Astrocyte of the spinal cord (primary cell): ENCODE measurements around the gene SFI1.

Experiments
- DNase-seq: peaks from one replicate; pipeline ENCODE4 v3.0.0; 2011; ENCODE audit warnings: low read depth, low spot score
- H3K4me3 ChIP-seq: 2 replicates; pipeline ENCODE4 v1.5.1; 2011; ENCODE audit warnings: low read depth, mild to moderate bottlenecking, low read length, moderate library complexity
- in situ Hi-C: cut with HindIII; loops from 2 replicates; pipeline ENCODE4 v1.10.0; 2017; ENCODE audit warnings: low sequenced_read_pairs
- TF ChIP-seq, protein P1 (sequence below): IDR thresholded peaks from 2 replicates; pipeline ENCODE4 v1.5.1; 2012; ENCODE audit warnings: low read depth, mild to moderate bottlenecking, low read length, inconsistent platforms

The SFI1 gene

DNA sequence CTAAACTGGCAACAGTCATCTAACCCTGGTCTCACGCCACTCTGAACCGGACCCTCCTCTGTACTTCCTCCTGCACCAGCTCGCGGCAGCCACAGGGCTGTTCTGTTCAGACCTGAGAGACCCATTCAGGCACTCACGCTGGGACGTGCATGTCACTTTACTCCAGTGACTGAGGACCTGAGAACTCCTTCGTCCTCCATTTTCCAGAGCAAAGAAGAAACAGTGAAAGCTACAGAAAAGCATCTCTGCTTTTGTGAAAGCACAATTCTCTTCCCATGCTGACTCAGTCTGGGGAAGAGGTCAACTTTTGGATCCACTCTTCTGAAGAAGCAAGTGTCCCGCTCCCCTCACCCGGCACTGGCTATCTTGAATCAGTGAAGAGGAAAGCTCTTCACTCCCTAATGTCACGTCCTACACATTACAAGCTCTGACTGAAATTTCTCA is 141.1 kb downstream of the SFI1 start:
- H3K4me3 ChIP-seq: no peak overlapping the region
- in situ Hi-C loops: no loop called here
- DNase-seq: no peak
- TF ChIP-seq, protein P1, sequence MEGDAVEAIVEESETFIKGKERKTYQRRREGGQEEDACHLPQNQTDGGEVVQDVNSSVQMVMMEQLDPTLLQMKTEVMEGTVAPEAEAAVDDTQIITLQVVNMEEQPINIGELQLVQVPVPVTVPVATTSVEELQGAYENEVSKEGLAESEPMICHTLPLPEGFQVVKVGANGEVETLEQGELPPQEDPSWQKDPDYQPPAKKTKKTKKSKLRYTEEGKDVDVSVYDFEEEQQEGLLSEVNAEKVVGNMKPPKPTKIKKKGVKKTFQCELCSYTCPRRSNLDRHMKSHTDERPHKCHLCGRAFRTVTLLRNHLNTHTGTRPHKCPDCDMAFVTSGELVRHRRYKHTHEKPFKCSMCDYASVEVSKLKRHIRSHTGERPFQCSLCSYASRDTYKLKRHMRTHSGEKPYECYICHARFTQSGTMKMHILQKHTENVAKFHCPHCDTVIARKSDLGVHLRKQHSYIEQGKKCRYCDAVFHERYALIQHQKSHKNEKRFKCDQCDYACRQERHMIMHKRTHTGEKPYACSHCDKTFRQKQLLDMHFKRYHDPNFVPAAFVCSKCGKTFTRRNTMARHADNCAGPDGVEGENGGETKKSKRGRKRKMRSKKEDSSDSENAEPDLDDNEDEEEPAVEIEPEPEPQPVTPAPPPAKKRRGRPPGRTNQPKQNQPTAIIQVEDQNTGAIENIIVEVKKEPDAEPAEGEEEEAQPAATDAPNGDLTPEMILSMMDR: no peak

DNA sequence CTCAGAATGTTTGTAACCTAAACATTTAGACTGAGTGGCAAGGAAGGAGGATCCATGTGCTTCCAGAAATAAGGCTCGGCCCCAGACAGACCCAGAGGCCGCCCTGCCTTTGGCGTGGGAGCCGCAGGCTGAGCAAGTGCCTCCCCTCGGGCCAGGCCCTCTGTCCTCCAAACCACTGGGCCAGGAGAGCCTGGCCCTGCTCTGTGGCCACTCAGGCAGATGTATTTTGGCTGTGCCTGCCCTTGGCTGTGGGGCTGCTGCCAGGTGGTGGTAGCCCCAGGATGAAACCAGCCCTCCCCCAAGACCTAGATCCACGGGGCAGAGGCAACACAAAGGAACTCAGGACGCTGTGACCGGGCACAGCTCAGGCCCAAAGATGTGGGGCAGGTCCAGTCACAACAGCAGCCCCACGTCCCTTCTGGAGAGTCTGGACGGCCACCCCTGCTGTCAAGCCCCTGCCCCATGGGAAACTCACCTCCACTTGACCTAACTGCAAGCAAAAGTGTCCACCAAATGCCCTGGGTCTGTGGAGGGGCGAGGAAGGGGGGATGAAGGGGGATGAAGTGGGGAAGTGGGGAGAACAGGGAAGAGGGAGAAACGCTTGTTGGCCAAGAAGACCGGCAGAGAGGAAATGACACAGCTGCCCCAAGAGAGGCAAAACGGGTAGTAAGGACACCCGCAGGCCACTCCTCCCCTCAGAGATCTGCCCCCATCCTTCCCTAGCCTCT is 141.7 kb downstream of the SFI1 start:
- no peak for DNase-seq

GRCh38 chr22:31639436-31640039 is 143.2 kb downstream of the SFI1 start:
- in situ Hi-C loops: no loop called here
- TF ChIP-seq, protein P1: no peak
- H3K4me3 ChIP-seq: no peak overlapping the region
- no peak for DNase-seq

More for the DNA sequence above, 141.7 kb downstream of the SFI1 start:
- in situ Hi-C loops: no loop called here
- no peak overlapping the region for H3K4me3 ChIP-seq
- TF ChIP-seq, protein P1: no peak

DNA sequence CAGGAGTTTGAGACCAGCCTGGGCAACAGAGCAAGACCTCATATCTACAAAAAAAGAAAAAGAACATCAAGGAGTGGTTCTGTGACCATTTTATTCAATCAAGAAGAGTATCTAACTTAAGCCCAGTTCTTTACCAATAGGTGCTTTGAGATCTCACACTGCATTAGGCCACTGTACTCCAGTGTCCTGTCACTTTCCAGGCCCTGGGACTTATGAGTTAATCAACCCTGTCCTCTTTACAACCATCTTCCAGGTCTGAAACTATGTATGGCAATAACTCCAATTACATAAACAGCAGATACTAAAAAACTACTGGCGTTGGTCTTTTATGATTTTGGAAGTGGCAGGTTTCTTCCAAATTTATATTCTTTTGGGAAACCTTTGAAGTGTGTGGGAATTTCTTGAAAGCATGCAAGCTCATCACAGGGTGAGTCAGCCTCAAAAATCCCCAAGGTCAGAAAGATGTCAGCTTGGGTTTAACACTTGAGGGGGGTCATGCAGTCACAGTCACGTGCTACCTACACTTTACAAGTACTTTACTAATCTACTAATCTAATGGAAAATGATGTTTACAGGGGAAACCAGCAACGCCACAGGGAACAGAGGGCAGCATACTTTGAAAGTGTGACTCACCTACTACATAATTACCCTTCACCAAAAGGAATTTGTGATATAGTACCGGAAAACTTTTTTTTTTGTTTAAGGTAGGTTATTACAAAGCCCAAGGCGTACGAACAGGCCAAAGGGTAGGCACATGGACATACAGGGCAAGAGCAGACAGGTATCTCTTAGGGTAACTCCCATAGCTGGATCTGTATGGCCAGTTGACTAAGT is 150.1 kb downstream of the SFI1 start:
- no peak overlapping the region for H3K4me3 ChIP-seq
- in situ Hi-C loops: no loop called here
- TF ChIP-seq, protein P1: no peak
- peak; percentile 95 for DNase-seq

DNA sequence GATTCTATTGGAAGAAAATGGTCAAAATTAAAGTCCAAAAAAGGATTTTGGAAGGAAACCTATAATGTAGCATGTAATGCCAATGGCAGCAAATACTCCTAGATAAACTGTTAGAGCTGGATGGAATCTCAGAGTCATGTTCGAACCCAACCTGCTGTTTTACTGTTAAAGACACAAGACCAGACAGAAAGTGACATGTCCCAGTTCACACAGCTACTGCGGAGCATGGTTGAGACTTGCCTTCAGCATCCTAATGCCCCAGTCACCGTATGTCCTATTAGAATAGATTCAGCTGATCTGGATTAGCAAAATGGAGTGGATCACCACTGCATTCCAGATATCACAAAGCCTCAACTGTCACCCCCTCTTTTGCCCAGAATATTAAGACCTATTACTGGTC is 150.7 kb downstream of the SFI1 start:
- H3K4me3 ChIP-seq: no peak overlapping the region
- TF ChIP-seq, protein P1: no peak
- in situ Hi-C loops: no loop called here
- DNase-seq: no peak

DNA sequence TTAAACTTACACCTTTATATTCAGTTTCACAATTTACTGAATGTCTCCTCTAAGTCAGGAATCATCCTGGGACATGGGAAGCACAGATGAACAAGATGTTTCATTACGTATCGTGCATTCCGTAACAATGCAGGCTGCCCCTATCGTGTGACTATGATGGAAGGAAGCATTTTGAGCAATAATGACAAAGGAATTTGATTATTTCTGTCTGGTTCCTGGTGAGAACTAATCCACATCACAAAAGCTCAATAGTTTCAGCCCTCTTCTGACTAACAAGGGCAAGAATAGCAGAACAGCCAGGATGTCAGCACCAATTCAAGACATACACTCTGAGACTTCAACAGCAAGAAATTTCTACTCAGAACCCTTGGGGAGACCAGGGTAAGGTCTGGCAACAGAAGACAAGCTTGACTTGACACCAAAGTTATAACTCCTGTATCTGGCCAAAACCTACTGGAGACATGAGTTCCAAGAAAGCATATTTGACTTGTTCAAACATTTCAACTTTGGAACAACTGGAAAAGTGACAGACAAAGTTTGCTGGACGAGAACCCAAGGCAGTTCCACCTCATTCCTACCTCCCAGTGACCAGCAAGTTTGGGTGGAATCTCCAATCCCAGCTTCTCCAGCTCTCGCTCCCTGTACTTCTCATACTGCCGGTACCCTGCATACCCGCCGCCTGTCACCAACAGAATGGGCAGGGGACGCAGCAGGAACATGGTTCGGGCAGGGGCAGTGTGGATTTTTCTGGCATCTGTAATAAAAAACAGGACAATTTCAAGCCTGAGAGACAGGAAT is 151.4 kb downstream of the SFI1 start:
- H3K4me3 ChIP-seq: no peak overlapping the region
- in situ Hi-C loops: no loop called here
- TF ChIP-seq, protein P1: no peak
- peak; percentile 76 for DNase-seq
